Measurements from ENCODE around the gene ZNF154. TPM values are rescaled to one million over a fixed set of nuclear protein-coding genes. Genes with fewer than 3 reads are reported as not detected.
A peak's percentile ranks its signal among the peaks of the same experiment; 100 is the strongest.

Gene ZNF154
- 10 to 100 TPM in 1 of 4 donors, 1 to 10 TPM in 3; 3.8 to 12.6 (median 9.0) TPM for total RNA-seq

- ATAC-seq = peak; percentile 79
- peaks cover 0 to 100% (median 0%) of the 10 kb centered on the region in 3 donors for H3K9me3 ChIP-seq
- no peaks in the 10 kb centered on the region for H3K27me3 ChIP-seq
- H3K4me3 ChIP-seq = peak within 1 kb of the TSS; percentile 67 to 71
- H3K4me1 ChIP-seq = peaks cover 0 to 41% (median 0%) of the 10 kb centered on the region in 3 donors
- H3K36me3 ChIP-seq = peaks cover 0 to 32% of the 10 kb centered on the region in 2 donors
- TF ChIP-seq POLR2AphosphoS5 (IDR thresholded peaks at IDR 0.05) (no peak), EP300 (IDR thresholded peaks at IDR 0.05) (no peak), POLR2A (IDR thresholded peaks at IDR 0.05) (no peak), CTCF (IDR thresholded peaks at IDR 0.05) (no peak)
- WGBS, 2 donors (ENCODE audit: low coverage in 1 of 2) = 0 to 3% methylated on average over 7 to 12 of the region's 53 CpGs
- H3K27ac ChIP-seq = peak within 1 kb of the TSS; percentile 75 to 92 (median 86)
Measured at GRCh38 chr19:57708641-57709361, at the start of gene ZNF154. Gene ZNF154, minus strand, starts transcription at chr19:57709204. Its CDS starts 233 bp downstream, at chr19:57708971.

GRCh38 chr19:57757941-57758340 is 48.9 kb upstream of the ZNF154 start:
- no peaks in the 10 kb centered on the region for H3K27me3 ChIP-seq
- H3K4me1 ChIP-seq = no peaks in the 10 kb centered on the region
- H3K36me3 ChIP-seq = peaks cover 15 to 99% of the 10 kb centered on the region in 2 donors
- H3K9me3 ChIP-seq = peaks cover 2 to 98% (median 2%) of the 10 kb centered on the region in 3 donors
- WGBS, 2 donors (ENCODE audit: low coverage in 1 of 2) = 83 to 94% methylated on average over 2 of the region's 2 CpGs
- no peak for TF ChIP-seq POLR2AphosphoS5 (IDR thresholded peaks at IDR 0.05)
- TF ChIP-seq CTCF (IDR thresholded peaks at IDR 0.05) = no peak
- no peak for ATAC-seq
- no peak overlapping the region for H3K27ac ChIP-seq
- H3K4me3 ChIP-seq = no peak overlapping the region

- H3K4me1 ChIP-seq = peaks cover 0 to 7% (median 0%) of the 10 kb centered on the region in 3 donors
- WGBS, 2 donors (ENCODE audit: low coverage in 1 of 2) = 93 to 97% methylated on average over 4 of the region's 4 CpGs
- H3K36me3 ChIP-seq = peaks cover 30 to 100% of the 10 kb centered on the region in 2 donors
Measured at GRCh38 chr19:57755031-57755430, 46.0 kb upstream of the ZNF154 start.

GRCh38 chr19:57754091-57754673 is 45.2 kb upstream of the ZNF154 start:
- TF ChIP-seq POLR2AphosphoS5 (IDR thresholded peaks at IDR 0.05) (no peak), POLR2A (IDR thresholded peaks at IDR 0.05) (no peak), CTCF (IDR thresholded peaks at IDR 0.05) (no peak), EP300 (IDR thresholded peaks at IDR 0.05) (no peak)
- peaks cover 0 to 8% (median 0%) of the 10 kb centered on the region in 3 donors for H3K4me1 ChIP-seq
- peaks cover 2 to 100% (median 2%) of the 10 kb centered on the region in 3 donors for H3K9me3 ChIP-seq
- no peak overlapping the region for H3K4me3 ChIP-seq
- WGBS, 2 donors (ENCODE audit: low coverage in 1 of 2) = 90 to 93% methylated on average over 10 of the region's 10 CpGs
- no peak overlapping the region for H3K27ac ChIP-seq
- peaks cover 30 to 100% of the 10 kb centered on the region in 2 donors for H3K36me3 ChIP-seq
- no peak for ATAC-seq
- no peaks in the 10 kb centered on the region for H3K27me3 ChIP-seq

More at GRCh38 chr19:57755031-57755430, 46.0 kb upstream of the ZNF154 start:
- Histone ChIP-seq H3K27ac (no peak overlapping the region), H3K4me3 (no peak overlapping the region), H3K9me3 (peaks cover 2 to 100% (median 2%) of the 10 kb centered on the region in 3 donors), H3K27me3 (no peaks in the 10 kb centered on the region)
- ATAC-seq = no peak
- TF ChIP-seq POLR2AphosphoS5 (IDR thresholded peaks at IDR 0.05) (no peak), CTCF (IDR thresholded peaks at IDR 0.05) (no peak)
